ENCODE results near the gene MARCHF2.
A peak's percentile ranks its signal among the peaks of the same experiment; 100 is the strongest.

MARCHF2 gene

GRCh38 chr19:8386990-8387389 is 26.1 kb upstream of the MARCHF2 start:
- DNase-seq = no peak

- no peak for DNase-seq
Observed at GRCh38 chr19:8387688-8388611, 25.2 kb upstream of the MARCHF2 start.

GRCh38 chr19:8388612-8388958 is 24.5 kb upstream of the MARCHF2 start:
- no peak for DNase-seq

GRCh38 chr19:8389891-8390616 is 23.1 kb upstream of the MARCHF2 start, which contains the start of gene RAB11B:
Gene RAB11B (plus strand): TSS chr19:8390360. CDS start chr19:8390417, 57 bp downstream.
- DNase-seq = peak; percentile 83 to 100 (median 99)

- DNase-seq = peak; percentile 54 to 99 (median 94)
Observed at GRCh38 chr19:8390617-8390981, 22.5 kb upstream of the MARCHF2 start.

GRCh38 chr19:8391198-8392016 is 21.7 kb upstream of the MARCHF2 start:
- DNase-seq = peak in 2 of 56 donors; percentile 36 to 40

GRCh38 chr19:8392017-8392591 is 21.0 kb upstream of the MARCHF2 start:
- peak in 36 of 56 donors; percentile 8 to 55 (median 32) for DNase-seq

GRCh38 chr19:8393192-8393870 is 19.8 kb upstream of the MARCHF2 start:
- DNase-seq = peak in 3 of 56 donors; percentile 27 to 47 (median 41)

GRCh38 chr19:8393871-8394250 is 19.2 kb upstream of the MARCHF2 start:
- DNase-seq = peak in 54 of 56 donors; percentile 33 to 92 (median 77)

GRCh38 chr19:8395621-8396082 is 17.5 kb upstream of the MARCHF2 start:
- no peak for DNase-seq

- DNase-seq = no peak
Observed at GRCh38 chr19:8396185-8396562, 16.9 kb upstream of the MARCHF2 start.

GRCh38 chr19:8396563-8397203 is 16.4 kb upstream of the MARCHF2 start:
- DNase-seq = peak in 49 of 56 donors; percentile 2 to 82 (median 49)

- DNase-seq = peak in 2 of 56 donors; percentile 12 to 16
Observed at GRCh38 chr19:8397271-8397670, 15.8 kb upstream of the MARCHF2 start.

GRCh38 chr19:8397746-8398310 is 15.3 kb upstream of the MARCHF2 start:
- DNase-seq = peak in 1 of 56 donors; percentile 17

- peak in 4 of 56 donors; percentile 6 to 31 (median 14) for DNase-seq
Observed at GRCh38 chr19:8398311-8398771, 14.8 kb upstream of the MARCHF2 start.

- peak in 3 of 56 donors; percentile 10 to 17 (median 16) for DNase-seq
Observed at GRCh38 chr19:8399681-8400188, 13.4 kb upstream of the MARCHF2 start.

- no peak for DNase-seq
Observed at GRCh38 chr19:8401981-8402411, 11.1 kb upstream of the MARCHF2 start.

- DNase-seq = no peak
Observed at GRCh38 chr19:8403098-8403819, 9.8 kb upstream of the MARCHF2 start.

GRCh38 chr19:8403820-8404109 is 9.3 kb upstream of the MARCHF2 start:
- DNase-seq = no peak

Measured in nucleus accumbens (tissue), 56 donors.